NT2/D1 (cell line): ENCODE data around the gene SLC9A8.

Experiments
- SUZ12 ChIP-seq: IDR thresholded peaks from 2 replicates; pipeline ENCODE4 v1.6.1; 2011; ENCODE audit not compliant: insufficient read length, insufficient read depth; ENCODE audit errors: extremely low read depth
- YY1 ChIP-seq: IDR thresholded peaks from 2 replicates; pipeline ENCODE4 v1.6.1; 2011; ENCODE audit not compliant: insufficient read length, insufficient read depth
- ZNF274 ChIP-seq: IDR thresholded peaks from 2 replicates; pipeline ENCODE4 v1.6.1; 2011; ENCODE audit warnings: mild to moderate bottlenecking, low read depth, low read length

DNA sequence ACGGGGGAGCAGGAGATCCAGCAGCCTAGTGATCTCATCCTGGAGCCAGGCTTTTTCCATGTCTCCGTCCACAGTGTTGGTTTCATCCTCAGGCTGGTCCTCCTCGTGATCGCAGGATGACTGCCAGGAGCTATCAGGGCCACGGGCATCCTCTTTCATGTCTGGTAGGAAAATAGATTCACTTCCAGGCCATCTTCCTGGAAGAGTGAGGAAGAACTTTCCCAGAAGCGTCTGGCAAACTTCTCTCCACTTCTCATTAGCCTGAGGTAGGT is 15.3 kb upstream of the SLC9A8 start:
- TF ChIP-seq SUZ12 (no peak), YY1 (no peak), ZNF274 (no peak)
